Ovary (tissue), 3 donors: Measurements from ENCODE around the gene C2orf80.

ENCODE experiments used
- EP300 ChIP-seq: sonication (generic); formaldehyde crosslinking; IDR thresholded peaks from one replicate; pipeline ENCODE4 v1.6.1; 2017; ENCODE audit warnings: antibody characterized with exemption
- TF ChIP-seq, protein P1 (sequence below), 3 donors: fragments of 450-650 bp in 2 of 3; fragments of 200-600 bp in 1 of 3; IDR thresholded peaks; one replicate each; pipeline versions ENCODE4 v1.5.1 to v1.8.0; 2016 to 2022; ENCODE audit warnings: antibody characterized with exemption in 3 of 3, mild to moderate bottlenecking in 1 of 3
- donor health status: DM: no; HTN: no; CAD: no.

DNA sequence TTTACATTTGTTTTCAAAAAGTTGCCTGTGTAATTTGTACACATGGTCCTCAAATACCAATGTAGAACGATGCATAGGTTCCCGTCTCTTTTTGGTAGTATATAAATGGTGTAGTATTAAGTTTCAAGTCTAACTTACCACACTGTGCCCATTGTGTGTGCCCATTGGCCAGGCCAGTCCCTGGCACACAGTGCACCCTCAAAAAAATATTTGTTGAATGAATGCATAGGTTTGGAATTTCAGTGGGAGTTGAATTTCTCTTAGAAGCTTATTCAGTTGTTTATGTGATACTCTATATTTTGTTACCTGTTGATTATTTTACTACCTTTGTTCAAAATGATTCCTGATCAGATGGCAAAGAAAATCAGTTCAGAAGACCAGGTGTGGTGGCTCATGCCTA, 35.0 kb upstream of the C2orf80 start:
- TF ChIP-seq EP300: no peak
- TF ChIP-seq, protein P1, sequence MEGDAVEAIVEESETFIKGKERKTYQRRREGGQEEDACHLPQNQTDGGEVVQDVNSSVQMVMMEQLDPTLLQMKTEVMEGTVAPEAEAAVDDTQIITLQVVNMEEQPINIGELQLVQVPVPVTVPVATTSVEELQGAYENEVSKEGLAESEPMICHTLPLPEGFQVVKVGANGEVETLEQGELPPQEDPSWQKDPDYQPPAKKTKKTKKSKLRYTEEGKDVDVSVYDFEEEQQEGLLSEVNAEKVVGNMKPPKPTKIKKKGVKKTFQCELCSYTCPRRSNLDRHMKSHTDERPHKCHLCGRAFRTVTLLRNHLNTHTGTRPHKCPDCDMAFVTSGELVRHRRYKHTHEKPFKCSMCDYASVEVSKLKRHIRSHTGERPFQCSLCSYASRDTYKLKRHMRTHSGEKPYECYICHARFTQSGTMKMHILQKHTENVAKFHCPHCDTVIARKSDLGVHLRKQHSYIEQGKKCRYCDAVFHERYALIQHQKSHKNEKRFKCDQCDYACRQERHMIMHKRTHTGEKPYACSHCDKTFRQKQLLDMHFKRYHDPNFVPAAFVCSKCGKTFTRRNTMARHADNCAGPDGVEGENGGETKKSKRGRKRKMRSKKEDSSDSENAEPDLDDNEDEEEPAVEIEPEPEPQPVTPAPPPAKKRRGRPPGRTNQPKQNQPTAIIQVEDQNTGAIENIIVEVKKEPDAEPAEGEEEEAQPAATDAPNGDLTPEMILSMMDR (IDR thresholded peaks at IDR 0.05): no peak
